H9 (cell line): ENCODE data around the gene PLCB1. TPM values are rescaled to one million over a fixed set of nuclear protein-coding genes. Genes with fewer than 3 reads are reported as not detected.

Experiments
- DNase-seq: peaks from one replicate; pipeline ENCODE4 v3.0.0-alpha.2; 2017
- H2AFZ ChIP-seq: one replicate; pipeline ENCODE4 v1.6.1; 2013; ENCODE audit warnings: mild to moderate bottlenecking, low read length, control low read depth, moderate library complexity
- H2AK5ac ChIP-seq: 2 replicates; pipeline ENCODE4 v1.6.1; 2013; ENCODE audit warnings: low read length, control low read depth, mixed read lengths; ENCODE audit not compliant: insufficient read length
- H2BK120ac ChIP-seq: one replicate; pipeline ENCODE4 v1.6.1; 2013; ENCODE audit warnings: low read depth, mild to moderate bottlenecking, low read length, control low read depth, inconsistent platforms; ENCODE audit not compliant: poor library complexity, severe bottlenecking
- H2BK12ac ChIP-seq: 2 replicates; pipeline ENCODE4 v1.6.1; 2013; ENCODE audit warnings: low read length, control low read depth, mixed read lengths, low read depth; ENCODE audit not compliant: insufficient read length
- H2BK15ac ChIP-seq: 2 replicates; pipeline ENCODE4 v1.6.1; 2013; ENCODE audit warnings: low read depth, low read length, control low read depth
- H2BK20ac ChIP-seq: one replicate; pipeline ENCODE4 v1.6.1; 2013; ENCODE audit warnings: low read depth, mild to moderate bottlenecking, low read length, control low read depth, inconsistent platforms; ENCODE audit not compliant: poor library complexity, severe bottlenecking
- H2BK5ac ChIP-seq: 2 replicates; pipeline ENCODE4 v1.6.1; 2013; ENCODE audit warnings: low read length, control low read depth, mixed read lengths; ENCODE audit not compliant: insufficient read length
- H3K14ac ChIP-seq: 2 replicates; pipeline ENCODE4 v1.6.1; 2013; ENCODE audit warnings: low read length, control low read depth; ENCODE audit not compliant: insufficient read depth
- H3K18ac ChIP-seq: 2 replicates; pipeline ENCODE4 v1.6.1; 2013; ENCODE audit warnings: low read depth, mild to moderate bottlenecking, mixed read lengths, low read length, control low read depth; ENCODE audit not compliant: insufficient read length
- H3K23ac ChIP-seq: 2 replicates; pipeline ENCODE4 v1.6.1; 2013; ENCODE audit warnings: low read length, control low read depth, mixed read lengths, low read depth; ENCODE audit not compliant: insufficient read length
- H3K23me2 ChIP-seq: 2 replicates; pipeline ENCODE4 v1.6.1; 2013; ENCODE audit warnings: low read depth, mild to moderate bottlenecking, mixed read lengths, low read length, control low read depth; ENCODE audit not compliant: insufficient read length, poor library complexity, severe bottlenecking
- H3K27ac ChIP-seq: 2 replicates; pipeline ENCODE4 v1.5.1; 2013; ENCODE audit warnings: low read length, control low read depth, mixed read lengths, low read depth; ENCODE audit not compliant: insufficient read length
- H3K27me3 ChIP-seq: 2 replicates; pipeline ENCODE4 v1.6.1; 2013; ENCODE audit warnings: low read length, control low read depth, inconsistent platforms; ENCODE audit not compliant: insufficient read depth
- H3K4ac ChIP-seq: 2 replicates; pipeline ENCODE4 v1.6.1; 2013; ENCODE audit warnings: low read depth, mild to moderate bottlenecking, control low read depth, inconsistent platforms, low read length, moderate library complexity
- H3K4me1 ChIP-seq: 2 replicates; pipeline ENCODE4 v1.6.1; 2013; ENCODE audit warnings: low read length, control low read depth, inconsistent platforms; ENCODE audit not compliant: insufficient read depth
- H3K4me2 ChIP-seq: 2 replicates; pipeline ENCODE4 v1.6.1; 2013; ENCODE audit warnings: low read length, control low read depth, mixed read lengths; ENCODE audit not compliant: insufficient read length, insufficient read depth
- H3K56ac ChIP-seq: 2 replicates; pipeline ENCODE4 v1.6.1; 2013; ENCODE audit warnings: low read depth, mild to moderate bottlenecking, mixed read lengths, low read length, control low read depth; ENCODE audit not compliant: insufficient read length
- H3K79me1 ChIP-seq: 2 replicates; pipeline ENCODE4 v1.6.1; 2013; ENCODE audit warnings: low read depth, mild to moderate bottlenecking, moderate library complexity, low read length, control low read depth, inconsistent platforms; ENCODE audit not compliant: insufficient read depth, poor library complexity, severe bottlenecking
- H3K79me2 ChIP-seq: 2 replicates; pipeline ENCODE4 v1.6.1; 2013; ENCODE audit warnings: low read length, control low read depth, inconsistent platforms; ENCODE audit not compliant: insufficient read depth
- H3K9ac ChIP-seq: 2 replicates; pipeline ENCODE4 v1.6.1; 2013; ENCODE audit warnings: low read length, control low read depth, mixed read lengths; ENCODE audit not compliant: insufficient read length; ENCODE audit errors: extremely low read depth
- H3K9me3 ChIP-seq: one replicate; pipeline ENCODE4 v1.6.1; 2013; ENCODE audit warnings: low read depth, low read length, inconsistent platforms; ENCODE audit not compliant: control insufficient read depth
- H3T11ph ChIP-seq: one replicate; pipeline ENCODE4 v1.6.1; 2013; ENCODE audit warnings: mild to moderate bottlenecking, low read length, control low read depth, inconsistent platforms
- H4K20me1 ChIP-seq: one replicate; pipeline ENCODE4 v1.6.1; 2013; ENCODE audit not compliant: control insufficient read depth, insufficient read length, insufficient read depth
- H4K5ac ChIP-seq: 2 replicates; pipeline ENCODE4 v1.6.1; 2013; ENCODE audit warnings: low read depth, mild to moderate bottlenecking, mixed read lengths, low read length, control low read depth; ENCODE audit not compliant: insufficient read length
- H4K8ac ChIP-seq: replicated peaks from 2 replicates; pipeline ENCODE4 v1.6.1; 2013; ENCODE audit warnings: low read length, control low read depth, mixed read lengths, low read depth; ENCODE audit not compliant: insufficient read length
- H4K91ac ChIP-seq: 2 replicates; pipeline ENCODE4 v1.6.1; 2013; ENCODE audit warnings: low read depth, mild to moderate bottlenecking, moderate library complexity, mixed read lengths, low read length, control low read depth; ENCODE audit not compliant: insufficient read length
- H3K27ac Mint-ChIP-seq, 3 experiments: 2 replicates in 2 of 3; 3 replicates in 1 of 3; pipeline ENCODE4 v1.8.0; 2020 to 2021; ENCODE audit warnings: mixed read lengths in 3 of 3, mild to moderate bottlenecking in 1 of 3, moderate library complexity in 1 of 3
- H3K27me3 Mint-ChIP-seq: 2 replicates; pipeline ENCODE4 v1.8.0; 2021; ENCODE audit warnings: low read depth, mild to moderate bottlenecking, moderate library complexity, mixed read lengths
- H3K36me3 Mint-ChIP-seq, 3 experiments: 2 replicates in 2 of 3; 3 replicates in 1 of 3; pipeline ENCODE4 v1.8.0; 2020 to 2021; ENCODE audit warnings: low read depth in 3 of 3, mixed read lengths in 3 of 3; ENCODE audit not compliant: insufficient read depth in 1 of 3
- H3K4me1 Mint-ChIP-seq, 2 experiments: 2 replicates each; pipeline ENCODE4 v1.8.0; 2020; ENCODE audit warnings: mixed read lengths in 2 of 2
- H3K4me3 Mint-ChIP-seq, 2 experiments: 2 replicates in 1 of 2; 3 replicates in 1 of 2; pipeline ENCODE4 v1.8.0; 2020 to 2021; ENCODE audit warnings: mild to moderate bottlenecking in 2 of 2, mixed read lengths in 2 of 2, moderate library complexity in 1 of 2
- H3K9me3 Mint-ChIP-seq, 2 experiments: 2 replicates in 1 of 2; 3 replicates in 1 of 2; pipeline ENCODE4 v1.8.0; 2020; ENCODE audit warnings: mild to moderate bottlenecking in 2 of 2, mixed read lengths in 2 of 2, moderate library complexity in 1 of 2
- WGBS: extraction: QIAGEN DNeasy Blood & Tissue Kit; methylation state at CpG from one replicate; pipeline ENCODE4 v1.1.7; 2013; ENCODE audit warnings: missing lambda C conversion rate, low lambda C conversion rate, mixed read lengths; ENCODE audit not compliant: insufficient read length; ENCODE audit errors: extremely low coverage; 5-methylcytosine and 5-hydroxymethylcytosine counted together
- total RNA-seq: library from RNA; stranded (reverse); gene quantifications from 2 replicates; pipeline ENCODE4 v1.2.1, GENCODE V29; 2021
- TF ChIP-seq, protein P1 (sequence below): fragments of 200-600 bp; sonication (generic); conservative IDR thresholded peaks from 3 replicates; pipeline ENCODE4 v1.8.0; 2021; ENCODE audit warnings: antibody characterized with exemption, mild to moderate bottlenecking

Gene PLCB1
- total RNA-seq, 1 experiment from 2014 or later: 11.5 TPM

DNA sequence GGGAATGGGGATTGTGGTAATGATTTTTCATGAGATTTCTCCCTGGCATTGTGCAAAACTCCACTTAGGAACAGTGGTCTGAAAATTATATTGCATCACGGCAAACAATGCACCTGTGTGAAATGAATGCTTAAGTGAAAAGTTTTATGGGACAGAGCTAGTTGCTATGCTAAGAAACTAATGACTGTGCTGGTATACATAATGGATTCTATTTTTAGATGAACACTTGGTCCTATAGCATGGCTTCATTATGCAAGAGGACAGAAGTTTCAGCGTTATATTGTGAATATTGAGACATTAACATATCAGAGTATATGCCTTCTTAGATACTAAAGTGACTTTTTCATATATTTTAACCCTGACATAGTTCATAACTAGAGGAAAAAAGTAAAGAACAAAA lies 30.5 kb downstream of the PLCB1 start:
- H3K4me1 Mint-ChIP-seq: no peaks in the 10 kb centered on the region
- Histone ChIP-seq H3K56ac (no peak overlapping the region), H3K14ac (no peak overlapping the region), H3K79me1 (no peaks in the 10 kb centered on the region), H2BK12ac (no peak overlapping the region), H3K4me2 (no peak overlapping the region), H3K4me1 (no peaks in the 10 kb centered on the region), H3T11ph (no peak overlapping the region), H2AK5ac (no peak overlapping the region), H3K79me2 (no peaks in the 10 kb centered on the region), H3K4ac (no peak overlapping the region), H3K23me2 (no peaks in the 10 kb centered on the region), H2AFZ (no peak overlapping the region), H4K8ac (no peak overlapping the region), H2BK20ac (no peak overlapping the region), H4K20me1 (no peaks in the 10 kb centered on the region), H3K9ac (no peak overlapping the region), H2BK5ac (no peak overlapping the region), H4K5ac (no peak overlapping the region), H2BK15ac (no peak overlapping the region), H3K18ac (no peak overlapping the region), H2BK120ac (no peak overlapping the region), H3K23ac (no peak overlapping the region), H4K91ac (no peak overlapping the region), H3K9me3 (no peaks in the 10 kb centered on the region), H3K27ac (no peak overlapping the region), H3K27me3 (no peaks in the 10 kb centered on the region)
- H3K36me3 Mint-ChIP-seq: peaks cover 11 to 18% (median 11%) of the 10 kb centered on the region in 3 experiments
- H3K9me3 Mint-ChIP-seq: peaks cover 23 to 24% of the 10 kb centered on the region in 2 experiments
- H3K27ac Mint-ChIP-seq: no peak overlapping the region
- WGBS: no CpG with 5 or more reads among the region's 2 CpGs
- H3K4me3 Mint-ChIP-seq: no peak overlapping the region
- TF ChIP-seq, protein P1, sequence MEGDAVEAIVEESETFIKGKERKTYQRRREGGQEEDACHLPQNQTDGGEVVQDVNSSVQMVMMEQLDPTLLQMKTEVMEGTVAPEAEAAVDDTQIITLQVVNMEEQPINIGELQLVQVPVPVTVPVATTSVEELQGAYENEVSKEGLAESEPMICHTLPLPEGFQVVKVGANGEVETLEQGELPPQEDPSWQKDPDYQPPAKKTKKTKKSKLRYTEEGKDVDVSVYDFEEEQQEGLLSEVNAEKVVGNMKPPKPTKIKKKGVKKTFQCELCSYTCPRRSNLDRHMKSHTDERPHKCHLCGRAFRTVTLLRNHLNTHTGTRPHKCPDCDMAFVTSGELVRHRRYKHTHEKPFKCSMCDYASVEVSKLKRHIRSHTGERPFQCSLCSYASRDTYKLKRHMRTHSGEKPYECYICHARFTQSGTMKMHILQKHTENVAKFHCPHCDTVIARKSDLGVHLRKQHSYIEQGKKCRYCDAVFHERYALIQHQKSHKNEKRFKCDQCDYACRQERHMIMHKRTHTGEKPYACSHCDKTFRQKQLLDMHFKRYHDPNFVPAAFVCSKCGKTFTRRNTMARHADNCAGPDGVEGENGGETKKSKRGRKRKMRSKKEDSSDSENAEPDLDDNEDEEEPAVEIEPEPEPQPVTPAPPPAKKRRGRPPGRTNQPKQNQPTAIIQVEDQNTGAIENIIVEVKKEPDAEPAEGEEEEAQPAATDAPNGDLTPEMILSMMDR: no peak
- no peak for DNase-seq
- peaks cover 1% of the 10 kb centered on the region; the same call in 1 of the 2 replicates for H3K27me3 Mint-ChIP-seq
